ENCODE results near the gene NF1.
"Not testable (repeated sequence)": the region's sequence is repeated elsewhere in the genome, so short reads cannot be mapped to it uniquely, and the experiment has no call there.

Gene NF1

DNA sequence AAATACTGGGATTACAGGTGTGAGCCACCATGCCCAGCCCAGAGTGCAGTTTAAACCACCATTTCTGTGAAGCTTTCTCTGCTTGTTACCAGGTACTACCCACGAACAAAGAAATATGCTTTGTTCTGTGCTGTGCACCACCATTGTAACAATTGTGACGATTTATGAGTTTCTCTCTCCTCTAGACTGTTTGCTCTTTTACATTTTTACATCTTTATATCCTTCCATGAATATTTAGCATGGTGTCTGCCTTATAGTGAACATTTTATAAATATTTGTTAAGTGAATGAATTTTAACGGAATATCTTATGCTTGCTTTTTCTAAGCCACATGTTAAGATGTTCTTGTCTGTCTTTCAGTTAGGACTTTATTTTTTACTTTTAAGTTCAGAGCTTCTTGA lies 141.9 kb downstream of the NF1 start:
- Mint-ChIP-seq H3K4me3 (no peak overlapping the region), H3K9me3 (no peaks in the 10 kb centered on the region), H3K27me3 (no peaks in the 10 kb centered on the region), H3K4me1 (no peaks in the 10 kb centered on the region), H3K27ac (no peak overlapping the region)
- no peak for DNase-seq
- ATAC-seq = no peak

DNA sequence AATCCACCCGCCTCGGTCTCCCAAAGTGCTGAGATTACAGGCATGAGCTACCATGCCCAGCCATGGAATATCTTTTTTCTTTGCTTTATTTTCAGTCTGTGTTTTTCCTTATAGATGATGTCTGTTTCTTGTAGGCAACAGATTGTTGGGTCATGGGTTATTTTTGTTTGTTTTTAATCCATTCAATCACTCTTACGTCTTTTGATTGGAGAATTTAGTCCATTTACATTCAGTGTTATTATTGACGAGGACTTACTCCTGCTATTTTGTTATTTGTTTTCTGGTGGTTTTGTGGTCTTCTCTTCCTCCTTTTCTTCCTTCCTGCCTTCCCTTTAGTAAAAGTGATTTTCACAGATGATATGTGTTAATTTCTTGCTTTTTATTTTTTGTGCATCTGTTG lies 146.3 kb downstream of the NF1 start:
- Mint-ChIP-seq H3K4me1 (no peaks in the 10 kb centered on the region), H3K4me3 (no peak overlapping the region), H3K27me3 (no peaks in the 10 kb centered on the region), H3K9me3 (no peaks in the 10 kb centered on the region), H3K27ac (peak overlapping the region in 1 of 2 donors; percentile 47)
- ATAC-seq = no peak
- no peak for DNase-seq

DNA sequence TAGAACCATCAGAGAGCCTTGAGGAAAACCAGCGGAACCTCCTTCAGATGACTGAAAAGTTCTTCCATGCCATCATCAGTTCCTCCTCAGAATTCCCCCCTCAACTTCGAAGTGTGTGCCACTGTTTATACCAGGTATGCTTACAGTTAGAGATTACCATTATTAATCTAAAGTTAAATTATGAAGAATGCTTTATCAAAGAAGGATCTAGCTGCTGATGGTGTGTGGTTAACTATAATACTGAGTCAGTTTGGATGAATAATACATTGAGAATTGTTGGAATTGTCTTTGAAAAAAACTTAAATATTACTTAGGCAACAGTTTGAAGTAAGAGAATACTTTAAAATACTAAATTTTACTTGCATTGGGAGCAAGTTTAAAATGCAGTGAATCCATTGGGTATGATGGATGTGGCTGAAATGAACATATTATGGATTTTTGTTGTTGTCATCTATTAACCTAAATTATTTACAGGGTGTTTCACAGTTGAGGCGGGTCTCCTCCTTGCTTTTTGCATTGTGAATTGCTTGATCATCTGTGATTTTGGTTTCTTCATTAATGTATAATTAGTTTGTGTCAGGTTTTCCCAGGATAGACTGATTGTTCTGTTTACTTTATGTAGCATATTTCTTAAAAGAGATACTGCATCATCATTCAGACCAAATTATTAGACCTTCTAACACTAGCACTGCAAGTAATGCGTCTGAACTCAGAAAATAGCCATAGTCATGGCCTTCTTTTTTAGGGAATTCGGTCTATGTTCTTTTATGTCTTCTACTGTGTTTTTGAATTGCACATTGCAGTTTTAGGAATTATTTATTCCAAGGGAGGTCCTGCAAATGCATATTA lies 154.4 kb downstream of the NF1 start:
- no peaks in the 10 kb centered on the region for H3K9me3 Mint-ChIP-seq
- ATAC-seq (no peak), DNase-seq (no peak)
- no peaks in the 10 kb centered on the region for H3K4me1 Mint-ChIP-seq
- no peak overlapping the region for H3K27ac Mint-ChIP-seq
- no peak overlapping the region for H3K4me3 Mint-ChIP-seq
- H3K27me3 Mint-ChIP-seq = no peaks in the 10 kb centered on the region

DNA sequence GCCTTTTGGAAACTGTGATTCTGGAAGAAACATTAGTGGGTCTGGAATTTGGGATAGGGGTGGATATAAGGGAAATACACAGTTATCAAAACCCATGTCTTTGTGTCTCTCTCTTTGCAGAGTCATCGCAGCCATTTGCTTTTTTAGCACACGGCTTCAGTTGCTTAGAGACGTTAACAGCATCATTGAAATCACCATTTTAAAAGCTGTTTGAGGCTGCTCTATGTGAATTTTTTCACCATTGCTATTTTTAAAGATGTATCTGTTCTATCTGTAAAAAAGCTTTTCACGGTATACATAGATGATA lies 155.0 kb downstream of the NF1 start:
- Mint-ChIP-seq H3K4me3 (no peak overlapping the region), H3K27me3 (no peaks in the 10 kb centered on the region), H3K4me1 (no peaks in the 10 kb centered on the region), H3K9me3 (no peaks in the 10 kb centered on the region), H3K27ac (no peak overlapping the region)
- no peak for ATAC-seq
- no peak for DNase-seq

DNA sequence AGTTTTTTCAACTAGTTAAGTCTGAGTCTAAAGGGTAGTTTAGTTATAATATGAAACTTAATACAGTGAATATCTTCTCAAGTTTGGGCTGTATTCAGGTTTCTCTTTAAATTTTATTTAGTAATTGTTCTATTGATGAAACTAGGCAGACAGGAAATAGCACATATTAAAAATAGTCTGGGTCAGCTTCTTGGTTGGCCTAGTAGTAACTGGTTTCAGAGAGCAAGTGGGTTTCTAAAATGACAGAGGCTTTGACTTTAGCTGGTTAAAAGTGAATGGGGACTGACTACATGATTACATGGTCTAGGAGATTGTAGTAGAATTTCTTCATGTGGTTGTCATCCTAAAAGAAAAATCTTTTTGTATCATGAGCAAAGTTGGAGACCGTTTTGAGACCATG lies 155.5 kb downstream of the NF1 start:
- no peak overlapping the region for H3K4me3 Mint-ChIP-seq
- DNase-seq (no peak), ATAC-seq (no peak)
- H3K4me1 Mint-ChIP-seq = no peaks in the 10 kb centered on the region
- no peaks in the 10 kb centered on the region for H3K9me3 Mint-ChIP-seq
- no peaks in the 10 kb centered on the region for H3K27me3 Mint-ChIP-seq
- H3K27ac Mint-ChIP-seq = no peak overlapping the region

DNA sequence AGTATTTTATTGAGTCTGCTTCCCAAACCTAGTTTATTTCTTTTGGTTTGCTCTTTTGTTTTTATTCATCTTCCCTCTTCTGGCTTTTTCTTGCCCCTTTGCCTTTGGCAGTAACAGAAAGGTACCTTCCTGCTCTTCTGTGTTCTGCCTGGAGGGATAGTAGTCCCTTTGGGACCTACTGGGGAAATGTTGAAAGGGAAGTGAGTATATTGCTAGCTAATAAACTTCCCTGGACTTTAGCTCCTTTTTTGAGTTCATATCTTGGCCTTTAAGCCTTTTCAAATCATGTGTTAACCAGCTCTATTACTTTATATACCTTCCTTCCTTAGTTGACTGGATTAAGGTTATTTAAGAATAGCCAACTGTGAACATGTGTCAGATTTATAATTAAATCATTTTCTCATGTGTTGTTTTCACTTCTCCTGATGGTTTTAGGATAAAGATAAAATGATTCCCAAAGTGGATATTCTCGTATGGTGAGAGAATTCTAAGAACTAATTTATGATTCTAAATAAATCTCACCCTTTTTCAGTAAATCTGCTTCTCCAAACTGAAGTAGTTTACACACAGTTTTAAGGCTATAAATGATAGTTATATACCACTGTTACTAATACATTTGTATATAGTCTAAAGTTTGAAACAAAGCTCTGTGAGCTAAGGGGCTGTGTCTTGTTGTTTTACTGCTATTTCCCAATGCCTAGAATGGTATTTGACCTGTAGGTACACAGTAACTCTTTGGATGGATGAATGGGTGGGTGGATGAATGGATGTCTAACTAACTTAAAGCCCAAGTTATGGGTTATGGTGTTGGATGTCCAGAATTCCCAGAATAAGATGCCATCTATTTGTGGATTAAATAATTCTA lies 156.6 kb downstream of the NF1 start:
- H3K27ac Mint-ChIP-seq = no peak overlapping the region
- DNase-seq = no peak
- no peak for ATAC-seq

DNA sequence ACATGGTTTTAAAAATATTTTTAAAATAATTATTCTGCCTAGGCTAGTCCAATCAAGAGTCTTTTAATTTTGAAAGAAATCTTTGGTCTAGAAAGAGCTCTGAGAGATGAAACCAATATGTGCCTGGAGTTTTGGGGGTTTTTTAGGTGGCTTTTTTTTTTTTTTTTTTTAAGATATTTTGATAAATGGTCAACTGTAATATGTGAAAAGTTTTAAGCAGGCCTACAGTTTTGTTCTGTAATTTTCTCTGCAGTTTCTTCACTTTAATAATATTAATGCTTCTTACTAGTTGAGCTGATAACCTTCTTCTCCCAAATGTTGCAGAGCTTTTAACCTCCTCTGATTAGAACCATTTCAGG lies 157.2 kb downstream of the NF1 start:
- no peak for DNase-seq
- H3K4me3 Mint-ChIP-seq = no peak overlapping the region
- H3K27ac Mint-ChIP-seq = no peak overlapping the region
- no peaks in the 10 kb centered on the region for H3K27me3 Mint-ChIP-seq
- H3K4me1 Mint-ChIP-seq = no peaks in the 10 kb centered on the region
- no peaks in the 10 kb centered on the region for H3K9me3 Mint-ChIP-seq
- ATAC-seq = no peak

More for the DNA sequence above, 156.6 kb downstream of the NF1 start:
- Mint-ChIP-seq H3K4me3 (no peak overlapping the region), H3K27me3 (no peaks in the 10 kb centered on the region), H3K9me3 (no peaks in the 10 kb centered on the region), H3K4me1 (no peaks in the 10 kb centered on the region)

DNA sequence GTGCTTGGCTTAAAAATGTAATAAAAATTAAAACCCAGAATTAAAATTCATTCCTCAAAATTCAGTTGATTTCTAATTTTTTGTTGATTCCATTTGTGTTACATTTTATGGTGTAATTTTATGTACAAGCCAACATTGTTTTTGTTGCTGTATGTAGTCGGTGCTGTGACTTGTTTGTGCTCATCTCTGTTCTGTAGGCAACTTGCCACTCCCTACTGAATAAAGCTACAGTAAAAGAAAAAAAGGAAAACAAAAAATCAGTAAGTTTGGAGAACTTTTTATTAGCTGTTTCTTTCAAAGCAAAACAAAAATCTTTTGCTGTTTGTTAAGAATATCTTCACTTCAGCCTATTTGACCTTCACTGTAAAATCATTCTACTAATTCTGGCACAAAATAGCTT lies 158.0 kb downstream of the NF1 start:
- Mint-ChIP-seq H3K4me3 (no peak overlapping the region), H3K27me3 (no peaks in the 10 kb centered on the region), H3K27ac (no peak overlapping the region), H3K9me3 (no peaks in the 10 kb centered on the region), H3K4me1 (no peaks in the 10 kb centered on the region)
- DNase-seq = no peak
- no peak for ATAC-seq

DNA sequence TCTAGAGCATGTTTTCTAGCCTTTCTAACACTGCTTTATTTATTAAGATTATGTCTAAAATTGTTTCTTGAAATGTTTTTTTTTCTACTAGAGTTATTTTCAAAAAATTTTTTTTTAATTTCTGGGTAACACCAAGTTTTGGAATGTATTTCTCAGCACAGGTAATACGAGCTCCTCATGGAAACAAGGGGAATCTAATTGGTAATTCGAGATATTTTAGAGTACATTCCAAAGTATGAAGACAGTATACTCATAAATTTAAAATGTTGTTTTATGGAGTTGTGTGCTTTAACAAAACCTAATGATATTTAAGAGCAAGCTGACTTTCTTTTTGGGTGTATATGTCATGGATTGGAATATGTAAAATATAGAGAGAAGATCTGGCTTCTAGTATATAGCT lies 159.9 kb downstream of the NF1 start:
- no peak for DNase-seq
- H3K27ac Mint-ChIP-seq = no peak overlapping the region
- no peaks in the 10 kb centered on the region for H3K4me1 Mint-ChIP-seq
- H3K4me3 Mint-ChIP-seq = no peak overlapping the region
- no peaks in the 10 kb centered on the region for H3K27me3 Mint-ChIP-seq
- no peaks in the 10 kb centered on the region for H3K9me3 Mint-ChIP-seq
- no peak for ATAC-seq

DNA sequence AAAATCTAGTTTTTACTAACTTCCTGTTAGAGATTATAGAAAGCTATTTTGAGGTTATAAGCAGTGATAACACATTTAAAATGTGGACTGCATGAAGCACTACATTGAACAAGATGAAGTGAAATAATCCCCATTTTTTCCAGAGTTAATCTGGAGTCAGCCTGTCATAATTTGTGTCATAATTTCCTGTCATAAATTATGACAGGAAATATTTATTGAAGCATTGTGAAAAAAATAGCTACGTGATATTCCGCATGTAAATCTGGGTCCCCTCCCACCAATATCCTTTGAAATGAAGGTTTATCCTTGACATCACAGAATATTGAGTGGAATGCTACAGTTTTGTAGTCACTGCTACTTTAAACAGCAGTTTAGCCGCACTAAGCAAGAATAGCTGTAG lies 162.2 kb downstream of the NF1 start:
- Mint-ChIP-seq H3K9me3 (no peaks in the 10 kb centered on the region), H3K27ac (no peak overlapping the region), H3K27me3 (no peaks in the 10 kb centered on the region), H3K4me3 (no peak overlapping the region), H3K4me1 (no peaks in the 10 kb centered on the region)
- ATAC-seq (no peak), DNase-seq (no peak)

DNA sequence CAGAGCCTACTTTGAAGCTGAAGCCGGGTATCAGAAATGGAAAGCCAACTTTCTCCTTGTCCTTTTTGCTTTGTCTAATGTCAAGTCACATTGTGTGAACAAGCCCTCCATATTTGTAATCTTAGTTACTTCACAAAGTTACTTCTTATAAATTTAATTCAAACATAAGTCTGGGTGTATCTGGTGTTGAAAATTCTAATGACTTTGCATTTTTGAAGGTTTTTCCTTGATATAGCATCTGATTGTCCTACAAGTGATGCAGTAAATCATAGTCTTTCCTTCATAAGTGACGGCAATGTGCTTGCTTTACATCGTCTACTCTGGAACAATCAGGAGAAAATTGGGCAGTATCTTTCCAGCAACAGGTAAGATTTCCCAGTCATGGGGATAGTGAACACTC lies 165.4 kb downstream of the NF1 start:
- Mint-ChIP-seq H3K4me1 (no peaks in the 10 kb centered on the region), H3K27ac (no peak overlapping the region), H3K4me3 (no peak overlapping the region), H3K9me3 (no peaks in the 10 kb centered on the region), H3K27me3 (no peaks in the 10 kb centered on the region)
- DNase-seq (no peak), ATAC-seq (no peak)

DNA sequence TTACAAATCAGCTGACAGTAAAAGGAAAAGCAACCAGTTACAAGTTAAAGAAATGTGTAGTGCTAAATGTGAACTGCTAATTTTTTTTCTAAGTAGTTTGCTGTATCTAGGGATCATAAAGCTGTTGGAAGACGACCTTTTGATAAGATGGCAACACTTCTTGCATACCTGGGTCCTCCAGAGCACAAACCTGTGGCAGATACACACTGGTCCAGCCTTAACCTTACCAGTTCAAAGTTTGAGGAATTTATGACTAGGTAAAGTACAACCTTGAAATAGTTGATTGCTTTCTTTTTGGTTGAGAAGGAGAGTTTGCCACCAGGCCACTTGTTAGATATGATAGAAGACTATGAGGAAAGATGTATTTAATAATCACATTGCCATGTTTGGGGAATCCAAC lies 166.8 kb downstream of the NF1 start:
- no peaks in the 10 kb centered on the region for H3K4me1 Mint-ChIP-seq
- H3K4me3 Mint-ChIP-seq = no peak overlapping the region
- H3K9me3 Mint-ChIP-seq = no peaks in the 10 kb centered on the region
- no peak for DNase-seq
- no peak for ATAC-seq
- H3K27me3 Mint-ChIP-seq = no peaks in the 10 kb centered on the region
- no peak overlapping the region for H3K27ac Mint-ChIP-seq

DNA sequence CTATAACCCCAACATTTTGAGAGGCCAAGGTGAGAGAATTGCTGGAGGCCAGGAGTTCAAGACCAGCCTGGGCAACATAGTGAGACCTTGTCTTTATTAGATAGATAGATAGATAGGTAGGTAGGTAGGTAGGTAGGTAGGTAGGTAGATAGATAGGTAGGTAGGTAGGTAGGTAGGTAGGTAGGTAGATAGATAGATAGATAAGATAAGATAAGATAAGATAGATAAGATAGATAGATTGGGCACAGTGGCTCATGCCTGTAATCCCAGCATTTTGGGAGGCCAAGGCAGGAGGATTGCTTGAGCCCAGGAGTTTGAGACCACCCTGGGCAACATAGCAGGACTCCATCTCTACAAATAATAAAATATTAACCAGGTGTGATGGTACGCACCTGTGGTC lies 168.1 kb downstream of the NF1 start:
- H3K4me1 Mint-ChIP-seq, H3K4me3 Mint-ChIP-seq, DNase-seq, H3K9me3 Mint-ChIP-seq, H3K27me3 Mint-ChIP-seq, ATAC-seq, H3K27ac Mint-ChIP-seq: not testable (repeated sequence)

DNA sequence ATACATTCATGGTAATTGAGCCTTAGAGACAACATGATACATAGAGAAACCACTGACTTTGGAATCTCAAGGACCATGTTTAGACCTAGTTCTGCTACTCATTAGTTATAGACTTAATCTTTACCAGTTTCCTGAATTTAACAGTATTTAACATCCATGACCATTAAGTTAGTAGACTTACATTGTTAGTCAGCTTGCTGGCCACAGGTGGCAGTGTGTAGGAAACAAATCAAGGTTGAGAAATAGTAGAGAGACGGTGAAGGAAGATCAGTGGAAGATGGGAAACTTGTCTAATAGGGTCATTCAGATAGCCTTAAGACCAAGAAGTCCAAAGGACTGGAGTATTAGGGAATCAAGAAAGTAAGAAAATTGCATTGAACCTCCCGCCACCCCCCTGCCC lies 171.3 kb downstream of the NF1 start:
- no peak overlapping the region for H3K27ac Mint-ChIP-seq
- no peaks in the 10 kb centered on the region for H3K27me3 Mint-ChIP-seq
- no peaks in the 10 kb centered on the region for H3K4me1 Mint-ChIP-seq
- no peak overlapping the region for H3K4me3 Mint-ChIP-seq
- DNase-seq (no peak), ATAC-seq (no peak)
- H3K9me3 Mint-ChIP-seq = no peaks in the 10 kb centered on the region

DNA sequence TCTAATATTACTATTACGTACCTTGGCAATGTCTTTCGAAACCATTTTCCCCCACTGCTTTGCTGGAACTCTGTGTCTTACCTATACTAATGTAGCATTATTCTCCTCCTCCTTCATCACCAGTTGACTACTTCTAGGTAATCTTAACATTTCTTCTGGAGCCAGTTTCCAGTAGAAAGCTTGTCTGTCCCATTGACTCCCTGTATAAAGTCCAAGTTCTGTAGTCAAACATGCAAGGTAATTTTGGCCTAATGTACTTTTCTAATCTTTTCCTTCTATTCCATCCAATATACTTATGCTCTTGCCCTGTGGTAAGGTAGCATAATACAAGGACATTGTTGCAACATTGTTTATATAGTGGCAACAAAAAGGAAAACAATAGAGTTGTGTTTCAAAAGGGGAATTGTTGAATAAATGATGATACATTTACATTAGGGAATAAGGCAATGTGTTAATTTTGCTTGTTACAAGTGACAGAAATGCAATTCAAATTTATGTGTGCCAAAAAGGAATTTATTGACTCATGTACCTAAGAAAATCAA lies 174.3 kb downstream of the NF1 start:
- Mint-ChIP-seq H3K9me3 (no peaks in the 10 kb centered on the region), H3K27me3 (no peaks in the 10 kb centered on the region)
- ATAC-seq = no peak

DNA sequence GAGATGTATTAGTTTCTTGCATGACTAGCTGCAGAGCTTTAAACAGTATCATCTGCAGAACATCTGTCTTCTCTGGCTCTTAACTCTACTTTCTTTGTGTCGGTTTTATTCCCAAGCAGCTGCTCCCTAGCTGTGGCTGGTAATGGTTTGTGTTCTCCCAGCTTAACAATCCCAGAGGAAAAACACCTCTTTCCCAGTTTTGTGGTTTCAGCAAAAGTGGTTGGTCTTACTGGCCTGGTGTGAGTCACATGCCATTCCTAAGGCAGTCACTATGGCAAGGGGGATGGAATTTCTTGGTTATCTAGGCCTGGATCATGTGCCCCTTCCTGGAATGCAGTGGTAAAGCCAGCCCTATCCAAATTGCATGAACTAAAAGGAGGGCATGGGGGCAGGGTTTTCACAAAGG lies 174.8 kb downstream of the NF1 start:
- no peaks in the 10 kb centered on the region for H3K4me1 Mint-ChIP-seq
- no peaks in the 10 kb centered on the region for H3K27me3 Mint-ChIP-seq
- no peak overlapping the region for H3K4me3 Mint-ChIP-seq
- ATAC-seq (no peak), DNase-seq (no peak)
- no peaks in the 10 kb centered on the region for H3K9me3 Mint-ChIP-seq
- no peak overlapping the region for H3K27ac Mint-ChIP-seq

More for the DNA sequence above, 174.3 kb downstream of the NF1 start:
- Mint-ChIP-seq H3K4me1 (no peaks in the 10 kb centered on the region), H3K4me3 (no peak overlapping the region), H3K27ac (no peak overlapping the region)
- DNase-seq = no peak

All from stimulated activated naive CD8-positive, alpha-beta T cell treated with anti-CD3 and anti-CD28 coated beads, Interleukin-15, amount 100 ng/mL, for 72 hours (primary cell).